ENCODE measurements around the gene LRRC45. TPM values are rescaled to one million over a fixed set of nuclear protein-coding genes. Genes with fewer than 3 reads are reported as not detected.

Gene LRRC45
- total and polyA plus RNA-seq, 4 donors: 8.2 to 26.4 (median 19.5) TPM

DNA sequence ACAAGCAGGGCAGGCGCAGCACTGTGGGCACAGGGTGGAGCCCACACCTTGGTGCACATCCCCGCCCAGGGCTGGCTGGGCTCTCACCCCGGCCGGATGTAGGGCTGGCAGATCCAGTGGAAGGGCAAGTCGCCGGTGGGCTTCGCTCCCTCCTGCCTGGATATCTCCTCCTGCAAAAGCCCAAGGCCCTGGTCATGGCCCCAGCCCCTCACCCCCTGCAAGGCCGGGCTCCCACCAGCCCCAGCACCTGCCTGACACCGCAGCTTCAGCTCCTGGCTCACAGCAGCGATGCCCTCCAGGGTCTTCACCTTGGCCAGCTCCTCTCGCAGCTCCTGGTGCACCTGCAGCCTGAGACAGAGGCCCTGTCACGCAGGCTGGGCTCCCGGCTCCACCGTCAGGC, 37.5 kb downstream of the LRRC45 start:
- no peak for DNase-seq (ENCODE audit: low read depth in 4 of 6, low spot score in 6 of 6)
- no peak overlapping the region for H3K27ac ChIP-seq (ENCODE audit: low read depth, low read length)
- WGBS (ENCODE audit: insufficient coverage): 94% methylated on average over 14 of the region's 14 CpGs
- no peaks in the 10 kb centered on the region for H3K9me3 ChIP-seq (ENCODE audit: control insufficient read depth, insufficient read depth, low read length)
- peaks cover 96% of the 10 kb centered on the region for H3K36me3 ChIP-seq (ENCODE audit: control insufficient read depth, insufficient read depth, low read length)
- peaks cover 18% of the 10 kb centered on the region for H3K4me1 ChIP-seq (ENCODE audit: control insufficient read depth, insufficient read depth, low read length)
- H3K4me3 ChIP-seq (ENCODE audit: low read depth, low read length): no peak overlapping the region
- H3K27me3 ChIP-seq (ENCODE audit: control insufficient read depth, insufficient read depth, low read length): no peaks in the 10 kb centered on the region

DNA sequence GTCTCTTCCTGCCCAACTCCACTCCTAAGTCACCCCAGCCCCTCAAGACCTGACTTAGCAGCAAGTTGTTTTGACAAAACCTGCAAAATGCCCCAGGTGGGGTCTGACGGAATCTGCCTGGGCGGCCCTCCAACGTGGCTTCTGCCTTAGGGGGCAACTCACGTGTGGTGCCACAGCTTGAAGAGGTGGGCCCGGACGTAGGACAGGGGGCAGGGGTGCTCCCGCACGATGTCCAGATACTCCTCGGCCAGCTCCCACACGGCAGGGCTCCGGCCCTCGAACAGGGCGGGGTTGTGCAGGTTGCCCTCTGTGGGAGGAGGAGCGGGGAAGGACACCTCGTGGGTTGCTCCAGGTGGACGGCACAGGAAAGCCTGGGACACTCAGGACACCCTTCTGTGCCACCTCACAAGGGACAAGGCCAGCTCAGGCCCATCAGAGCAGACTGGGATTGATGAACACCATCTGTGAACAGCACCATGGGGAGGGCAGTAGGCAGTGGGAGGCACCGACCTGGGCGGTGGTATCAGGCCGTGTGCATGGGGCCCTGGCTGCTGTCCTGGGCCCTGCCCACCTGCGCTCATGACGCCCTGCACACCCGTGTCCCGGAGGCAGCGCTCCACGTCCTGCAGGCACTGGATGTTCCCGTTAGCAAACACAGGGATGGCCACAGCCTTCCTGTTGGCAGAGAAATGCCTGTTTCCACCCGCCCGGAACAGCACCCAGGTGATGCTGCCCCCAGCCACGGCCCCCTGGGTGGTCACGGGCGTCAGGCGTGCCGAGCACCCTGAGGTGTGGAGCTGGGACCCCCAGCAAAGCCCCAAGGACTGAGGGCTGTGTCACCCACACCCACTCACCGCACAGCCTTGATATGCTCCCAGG, 38.2 kb downstream of the LRRC45 start:
- Histone ChIP-seq H3K27me3 (ENCODE audit: control insufficient read depth, insufficient read depth, low read length) (no peaks in the 10 kb centered on the region), H3K4me1 (ENCODE audit: control insufficient read depth, insufficient read depth, low read length) (peaks cover 24% of the 10 kb centered on the region), H3K27ac (ENCODE audit: low read depth, low read length) (no peak overlapping the region), H3K4me3 (ENCODE audit: low read depth, low read length) (no peak overlapping the region), H3K9me3 (ENCODE audit: control insufficient read depth, insufficient read depth, low read length) (no peaks in the 10 kb centered on the region), H3K36me3 (ENCODE audit: control insufficient read depth, insufficient read depth, low read length) (peaks cover 89% of the 10 kb centered on the region)
- WGBS (ENCODE audit: insufficient coverage): 94% methylated on average over 34 of the region's 34 CpGs
- DNase-seq (ENCODE audit: low read depth in 4 of 6, low spot score in 6 of 6): no peak

DNA sequence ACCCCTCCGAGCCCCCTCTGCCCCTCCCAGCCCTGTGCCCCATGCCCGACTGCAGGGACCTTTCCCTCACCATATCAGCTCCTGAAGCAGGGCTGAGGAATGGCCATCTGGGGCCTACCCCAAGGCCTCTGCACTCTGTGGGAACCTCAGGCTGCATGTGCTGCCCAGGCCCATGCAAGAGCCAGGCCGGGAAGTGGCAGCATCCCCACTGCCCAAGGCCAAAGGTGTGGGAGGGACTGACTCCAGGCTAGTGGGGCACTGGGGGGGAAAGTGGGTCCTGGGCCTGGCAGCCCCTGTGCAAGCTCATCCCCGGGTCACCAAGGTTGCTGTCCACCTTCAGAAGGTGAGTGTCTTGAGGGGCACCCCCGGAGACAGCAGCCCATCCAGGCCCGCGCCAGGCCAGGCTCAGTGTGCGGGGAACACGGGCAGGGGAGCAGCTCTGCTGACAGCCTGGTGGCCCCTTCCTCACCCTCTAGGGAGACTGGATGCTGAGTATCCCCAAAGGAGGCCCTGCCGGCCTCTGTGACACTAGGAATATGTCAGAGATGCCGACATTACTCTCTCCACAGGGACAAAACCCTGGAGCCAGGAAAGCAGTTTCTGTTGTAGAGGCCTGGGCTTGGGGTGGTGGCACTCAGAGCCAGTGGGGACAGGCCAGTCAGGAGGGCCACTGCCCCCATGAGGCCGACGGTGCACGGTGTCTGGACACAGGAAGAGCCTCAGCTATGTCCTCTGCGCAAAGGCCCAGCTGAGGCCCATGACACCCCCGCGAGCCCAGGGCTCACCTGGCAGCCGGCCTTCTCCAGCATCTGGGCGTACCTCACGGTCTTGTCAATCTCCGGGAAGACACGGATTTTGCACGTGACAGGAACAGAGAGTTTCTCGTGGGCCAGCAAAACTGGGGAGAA, 39.2 kb downstream of the LRRC45 start:
- Histone ChIP-seq H3K9me3 (ENCODE audit: control insufficient read depth, insufficient read depth, low read length) (no peaks in the 10 kb centered on the region), H3K36me3 (ENCODE audit: control insufficient read depth, insufficient read depth, low read length) (peaks cover 78% of the 10 kb centered on the region), H3K27ac (ENCODE audit: low read depth, low read length) (no peak overlapping the region), H3K4me3 (ENCODE audit: low read depth, low read length) (no peak overlapping the region), H3K27me3 (ENCODE audit: control insufficient read depth, insufficient read depth, low read length) (no peaks in the 10 kb centered on the region), H3K4me1 (ENCODE audit: control insufficient read depth, insufficient read depth, low read length) (peaks cover 27% of the 10 kb centered on the region)
- DNase-seq (ENCODE audit: low read depth in 4 of 6, low spot score in 6 of 6): no peak
- 90% methylated on average over 22 of the region's 24 CpGs for WGBS (ENCODE audit: insufficient coverage)

DNA sequence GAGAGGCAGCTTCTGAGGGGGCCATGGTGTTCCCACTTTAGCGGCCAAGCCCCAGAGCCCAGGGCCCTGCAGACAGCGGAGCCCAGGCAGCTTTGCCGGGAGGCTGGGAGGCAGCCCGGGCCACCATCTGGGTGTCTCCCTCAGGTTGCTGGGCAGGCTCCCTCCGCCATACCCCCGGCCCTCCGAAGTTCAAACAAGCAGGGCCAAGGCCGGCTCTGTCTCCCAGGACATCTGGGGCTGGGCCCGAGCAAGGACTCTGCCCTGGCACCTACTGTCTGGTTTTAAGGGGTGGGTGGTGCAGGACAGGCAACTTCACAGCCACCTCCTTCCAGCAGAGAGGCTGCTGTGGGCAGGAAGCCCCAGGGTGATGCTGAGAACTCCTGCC, 39.9 kb downstream of the LRRC45 start:
- DNase-seq (ENCODE audit: low read depth in 4 of 6, low spot score in 6 of 6): no peak
- Histone ChIP-seq H3K4me1 (ENCODE audit: control insufficient read depth, insufficient read depth, low read length) (peaks cover 27% of the 10 kb centered on the region), H3K27me3 (ENCODE audit: control insufficient read depth, insufficient read depth, low read length) (no peaks in the 10 kb centered on the region), H3K4me3 (ENCODE audit: low read depth, low read length) (no peak overlapping the region), H3K36me3 (ENCODE audit: control insufficient read depth, insufficient read depth, low read length) (peaks cover 72% of the 10 kb centered on the region), H3K27ac (ENCODE audit: low read depth, low read length) (no peak overlapping the region), H3K9me3 (ENCODE audit: control insufficient read depth, insufficient read depth, low read length) (no peaks in the 10 kb centered on the region)
- 93% methylated on average over 9 of the region's 9 CpGs for WGBS (ENCODE audit: insufficient coverage)

DNA sequence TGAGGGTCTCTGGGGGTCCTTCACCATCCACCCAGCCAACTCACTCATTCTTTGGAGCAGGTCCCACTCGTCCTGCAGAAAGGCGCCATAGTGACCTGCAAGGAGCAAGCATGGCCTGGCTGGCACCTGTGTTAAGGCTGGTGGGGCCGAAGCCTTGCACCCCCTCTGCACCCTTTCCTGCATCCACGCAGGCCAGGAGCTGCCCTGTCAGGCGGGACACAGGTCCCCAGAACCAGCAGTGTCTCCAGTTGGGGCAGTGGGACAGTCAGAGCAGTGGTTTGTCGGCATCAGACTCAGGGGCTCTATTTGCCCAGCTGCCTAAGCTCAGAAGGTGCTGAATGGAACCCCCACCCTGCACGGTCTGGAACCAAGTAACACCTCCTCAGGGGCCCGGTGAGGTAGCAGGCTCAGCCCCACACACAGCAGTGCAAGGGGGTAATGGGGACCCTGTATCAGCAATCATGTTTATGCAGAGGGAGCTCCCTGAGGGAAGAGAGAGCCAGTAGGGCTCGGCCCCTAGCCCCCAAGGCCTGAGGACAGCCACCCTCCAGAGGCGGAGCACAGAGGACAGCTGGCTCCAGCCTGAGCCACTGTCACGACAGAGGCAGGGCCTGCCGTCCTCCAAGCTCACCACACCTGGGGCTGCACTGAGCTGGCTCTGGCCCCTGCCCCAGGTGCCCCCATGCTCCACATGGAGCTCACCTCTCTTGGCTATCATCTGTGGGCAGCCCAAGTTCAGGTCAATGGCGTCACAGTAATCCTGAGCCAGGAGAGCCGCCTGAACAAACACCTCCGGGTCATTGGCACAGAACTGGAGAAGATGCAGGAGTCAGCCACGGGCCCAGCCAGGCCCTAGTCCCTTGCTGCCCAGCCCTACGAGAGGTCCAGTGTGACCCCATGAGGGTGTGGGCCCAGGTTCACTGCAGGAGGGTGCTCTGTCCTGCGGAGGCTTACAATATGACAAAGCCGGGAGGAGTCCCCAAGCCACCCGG, 40.6 kb downstream of the LRRC45 start:
- Histone ChIP-seq H3K36me3 (ENCODE audit: control insufficient read depth, insufficient read depth, low read length) (peaks cover 65% of the 10 kb centered on the region), H3K9me3 (ENCODE audit: control insufficient read depth, insufficient read depth, low read length) (no peaks in the 10 kb centered on the region), H3K27ac (ENCODE audit: low read depth, low read length) (no peak overlapping the region), H3K4me1 (ENCODE audit: control insufficient read depth, insufficient read depth, low read length) (peaks cover 27% of the 10 kb centered on the region), H3K4me3 (ENCODE audit: low read depth, low read length) (no peak overlapping the region), H3K27me3 (ENCODE audit: control insufficient read depth, insufficient read depth, low read length) (no peaks in the 10 kb centered on the region)
- WGBS (ENCODE audit: insufficient coverage): 92% methylated on average over 18 of the region's 20 CpGs
- no peak for DNase-seq (ENCODE audit: low read depth in 4 of 6, low spot score in 6 of 6)

DNA sequence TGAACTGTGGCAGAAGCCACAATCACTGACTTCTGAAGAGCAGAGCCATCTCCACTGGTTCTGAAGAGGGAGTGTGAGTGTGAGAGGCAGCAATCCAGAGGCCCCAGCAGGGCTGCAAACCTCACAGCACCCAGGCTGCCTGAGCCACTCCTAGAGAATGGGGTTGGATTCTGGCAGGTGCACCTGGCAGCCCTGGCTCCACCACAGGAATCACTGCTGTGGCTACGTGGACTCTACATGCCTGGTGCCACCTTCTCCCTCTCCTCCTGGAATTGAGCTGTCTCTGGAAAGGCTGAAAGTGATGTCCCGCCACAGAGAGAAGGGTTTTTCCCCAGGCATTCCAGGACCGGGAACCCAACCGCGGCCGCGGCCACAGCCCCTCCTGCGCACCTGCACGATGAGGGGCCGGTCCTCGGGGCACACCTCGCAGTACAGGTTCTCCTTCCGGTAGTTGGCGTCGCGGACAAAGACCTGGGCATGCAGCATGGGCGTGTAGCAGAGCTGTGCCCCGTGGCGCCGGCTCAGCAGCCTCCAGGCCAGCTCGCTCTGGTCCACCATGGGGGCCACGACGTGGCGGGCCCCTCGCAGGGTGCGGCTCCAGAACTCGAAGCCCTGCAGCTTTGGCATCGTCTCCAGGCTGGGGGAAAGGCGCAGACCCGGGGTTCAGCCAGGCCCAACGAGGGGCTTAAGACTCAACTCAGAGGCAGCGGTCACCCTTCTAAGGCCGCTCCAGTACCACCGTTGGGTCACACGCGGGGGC, 41.5 kb downstream of the LRRC45 start:
- Histone ChIP-seq H3K27me3 (ENCODE audit: control insufficient read depth, insufficient read depth, low read length) (no peaks in the 10 kb centered on the region), H3K4me3 (ENCODE audit: low read depth, low read length) (peak overlapping the region; percentile 64), H3K36me3 (ENCODE audit: control insufficient read depth, insufficient read depth, low read length) (peaks cover 56% of the 10 kb centered on the region), H3K27ac (ENCODE audit: low read depth, low read length) (no peak overlapping the region), H3K4me1 (ENCODE audit: control insufficient read depth, insufficient read depth, low read length) (peaks cover 27% of the 10 kb centered on the region), H3K9me3 (ENCODE audit: control insufficient read depth, insufficient read depth, low read length) (no peaks in the 10 kb centered on the region)
- 39% methylated on average over 36 of the region's 36 CpGs for WGBS (ENCODE audit: insufficient coverage)
- no peak for DNase-seq (ENCODE audit: low read depth in 4 of 6, low spot score in 6 of 6)

DNA sequence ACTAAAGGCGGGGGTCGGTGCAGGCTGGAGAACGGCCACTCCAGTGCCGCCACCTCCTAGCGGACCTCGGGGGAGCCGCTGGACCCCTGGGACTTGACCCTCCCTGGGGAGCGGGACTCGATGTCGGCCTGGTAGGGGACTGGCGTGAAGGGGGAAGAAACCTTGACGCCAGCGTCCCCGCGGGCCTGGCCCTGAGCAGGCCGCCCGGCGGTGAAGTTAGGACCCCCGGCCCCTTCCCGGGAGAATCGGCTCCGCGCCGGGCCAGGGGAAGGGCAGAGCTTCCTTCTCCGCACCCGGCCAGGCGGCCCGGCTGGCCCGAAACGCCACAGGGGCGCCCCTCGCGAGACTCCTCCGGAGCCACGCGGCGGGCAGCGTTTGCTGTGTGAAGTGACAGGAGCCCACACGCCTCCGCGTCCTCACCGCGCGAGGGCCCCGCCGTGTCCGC, 42.1 kb downstream of the LRRC45 start:
- Histone ChIP-seq H3K4me3 (ENCODE audit: low read depth, low read length) (peak overlapping the region; percentile 64), H3K36me3 (ENCODE audit: control insufficient read depth, insufficient read depth, low read length) (peaks cover 50% of the 10 kb centered on the region), H3K9me3 (ENCODE audit: control insufficient read depth, insufficient read depth, low read length) (no peaks in the 10 kb centered on the region), H3K4me1 (ENCODE audit: control insufficient read depth, insufficient read depth, low read length) (peaks cover 27% of the 10 kb centered on the region), H3K27ac (ENCODE audit: low read depth, low read length) (no peak overlapping the region), H3K27me3 (ENCODE audit: control insufficient read depth, insufficient read depth, low read length) (no peaks in the 10 kb centered on the region)
- under 1% methylated on average over 47 of the region's 47 CpGs for WGBS (ENCODE audit: insufficient coverage)
- DNase-seq (ENCODE audit: low read depth in 4 of 6, low spot score in 6 of 6): peak in 1 of 6 donors; percentile 28

DNA sequence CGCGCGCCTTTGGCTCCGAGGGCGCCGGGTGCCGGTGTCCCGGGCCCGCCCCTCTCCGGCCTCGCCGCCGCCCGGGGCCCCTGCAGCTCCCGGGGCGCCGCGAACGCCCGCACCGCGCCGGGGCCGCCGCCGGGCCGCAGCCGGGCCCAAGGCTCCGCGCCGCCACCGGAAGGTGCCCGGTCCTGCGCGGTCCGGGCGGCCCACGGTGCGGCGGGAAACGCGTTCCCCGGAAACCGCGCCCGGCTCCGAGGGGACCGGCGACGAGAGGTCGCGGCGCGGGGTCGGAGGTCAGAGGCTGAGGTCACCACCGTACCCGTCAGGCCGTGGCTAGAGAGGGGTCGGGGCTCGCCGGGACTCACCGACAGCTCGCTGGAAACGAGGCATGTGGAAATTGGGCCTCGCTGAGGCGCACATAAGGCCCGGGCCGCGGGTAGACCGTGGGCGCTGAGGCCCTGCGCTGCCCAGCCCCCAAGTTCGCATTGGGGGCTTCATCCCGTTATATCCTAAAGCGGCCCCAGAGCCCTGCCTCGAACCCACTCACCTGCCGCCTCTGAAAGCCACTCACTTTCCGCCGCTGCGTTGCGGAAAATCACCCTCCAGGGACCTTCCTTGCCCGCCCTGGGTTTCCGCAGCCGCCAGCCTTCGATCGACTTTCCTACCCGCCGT, 42.7 kb downstream of the LRRC45 start, which contains the start of gene DUS1L:
Gene DUS1L (minus strand): TSS at position 167 of the 666 bp plus-strand sequence. CDS start 745 bp downstream, outside the sequence.
- DNase-seq (ENCODE audit: low read depth in 4 of 6, low spot score in 6 of 6): peak; percentile 29 to 85 (median 48)
- 5% methylated on average over 84 of the region's 88 CpGs for WGBS (ENCODE audit: insufficient coverage)

More for the DNA sequence above, 42.7 kb downstream of the LRRC45 start, which contains the start of gene DUS1L:
- Histone ChIP-seq H3K4me3 (ENCODE audit: low read depth, low read length) (peak within 1 kb of the TSS; percentile 64), H3K4me1 (ENCODE audit: control insufficient read depth, insufficient read depth, low read length) (peaks cover 27% of the 10 kb centered on the region), H3K27me3 (ENCODE audit: control insufficient read depth, insufficient read depth, low read length) (no peaks in the 10 kb centered on the region), H3K9me3 (ENCODE audit: control insufficient read depth, insufficient read depth, low read length) (no peaks in the 10 kb centered on the region), H3K36me3 (ENCODE audit: control insufficient read depth, insufficient read depth, low read length) (peaks cover 44% of the 10 kb centered on the region), H3K27ac (ENCODE audit: low read depth, low read length) (peak within 1 kb of the TSS; percentile 71)
